ENCODE measurements around the gene HS3ST3A1. TPM values are rescaled to one million over a fixed set of nuclear protein-coding genes. Genes with fewer than 3 reads are reported as not detected.
A peak's percentile ranks its signal among the peaks of the same experiment; 100 is the strongest.

The HS3ST3A1 gene
- total and polyA plus RNA-seq, 2 of the 4 experiments (the other 2 are of a cell fraction), result 8.8 to 9.0 TPM

- no peak overlapping the region for H3K18ac ChIP-seq (ENCODE audit: low read depth, low read length)
- WGBS, 2 experiments (ENCODE audit: extremely low coverage in 2 of 2, insufficient read length in 1 of 2), result 81% methylated on average over 2 of the region's 3 CpGs; no CpG with 5 or more reads in 1 of the 2 experiments
- H4K20me1 ChIP-seq (ENCODE audit: insufficient read depth, low read length), result peaks cover 5% of the 10 kb centered on the region; the same call in 1 of the 2 replicates
- H2BK15ac ChIP-seq (ENCODE audit: low read depth, low read length), result no peak overlapping the region
- H2AK5ac ChIP-seq (ENCODE audit: low read depth, low read length), result no peak overlapping the region
- peak overlapping the region in 1 of 2 experiments; percentile 9; a peak in 2 of 4 replicates for H4K8ac ChIP-seq (ENCODE audit: low read depth in 2 of 2, low read length in 2 of 2)
- no peak overlapping the region for H4K5ac ChIP-seq (ENCODE audit: low read depth, low read length)
- no peak overlapping the region for H2BK20ac ChIP-seq (ENCODE audit: low read depth, low read length)
- H3K27me3 ChIP-seq (ENCODE audit: control insufficient read depth, insufficient read depth, low read length), result no peaks in the 10 kb centered on the region
- no peak overlapping the region for H3K27ac ChIP-seq (ENCODE audit: insufficient read depth, low read length)
- H3K9me3 ChIP-seq (ENCODE audit: control insufficient read depth, insufficient read depth, low read length), result no peaks in the 10 kb centered on the region
- no peak overlapping the region for H3K9ac ChIP-seq (ENCODE audit: low read depth, low read length)
- peak overlapping the region; percentile 39; the same call in 1 of the 2 replicates for H3K14ac ChIP-seq (replicated peaks; ENCODE audit: low read depth, low read length)
- ATAC-seq (ENCODE audit: low read depth) (no peak), DNase-seq (no peak)
- H3K23ac ChIP-seq (ENCODE audit: low read depth, low read length), result peak overlapping the region; percentile 72; the same call in 1 of the 2 replicates
- no peak overlapping the region for H2BK120ac ChIP-seq (ENCODE audit: low read depth, low read length)
- POLR2A ChIA-PET (ENCODE audit: unreplicated experiment), result no interaction called here
- H3K4me3 ChIP-seq (ENCODE audit: insufficient read depth, low read depth, low read length), result no peak overlapping the region
- H3K9me1 ChIP-seq (ENCODE audit: insufficient read depth, low read length), result peaks cover 9% of the 10 kb centered on the region
- peak overlapping the region; percentile 51; the same call in 1 of the 2 replicates for H3K4ac ChIP-seq (ENCODE audit: low read depth, low read length)
- no peak for TF ChIP-seq MAFK (IDR thresholded peaks at IDR 0.05; ENCODE audit: low read depth, low read length)
- TF ChIP-seq BHLHE40 (IDR thresholded peaks at IDR 0.05; ENCODE audit: low read depth, low read length), result no peak
- TF ChIP-seq FOS (IDR thresholded peaks at IDR 0.05; ENCODE audit: low read depth, low read length), result no peak
- no peak for TF ChIP-seq MAZ (IDR thresholded peaks at IDR 0.05; ENCODE audit: borderline replicate concordance, low read depth, low read length)
- TF ChIP-seq CEBPB (IDR thresholded peaks at IDR 0.05; ENCODE audit: low read depth, low read length), result no peak
- TF ChIP-seq RCOR1 (IDR thresholded peaks at IDR 0.05; ENCODE audit: insufficient replicate concordance, low read length), result no peak
- TF ChIP-seq MXI1 (IDR thresholded peaks at IDR 0.05; ENCODE audit: borderline replicate concordance, low read depth, low read length), result no peak
- TF ChIP-seq CHD1 (IDR thresholded peaks at IDR 0.05; ENCODE audit: low read depth, low read length), result no peak
- no peak for TF ChIP-seq NFE2L2 (IDR thresholded peaks at IDR 0.05; ENCODE audit: low read depth, low read length)
- TF ChIP-seq RFX5 (IDR thresholded peaks at IDR 0.05; ENCODE audit: low read depth, low read length), result no peak
- no peak for TF ChIP-seq CTCF (conservative IDR thresholded peaks at IDR 0.05; ENCODE audit: low read depth, low read length)
- no peak for TF ChIP-seq USF2 (IDR thresholded peaks at IDR 0.05; ENCODE audit: low read depth, low read length)
- TF ChIP-seq POLR2A (IDR thresholded peaks at IDR 0.05; ENCODE audit: low read depth, low read length), result no peak
- H3K4me1 ChIP-seq (ENCODE audit: control insufficient read depth, insufficient read depth, low read length), result peaks cover 6% of the 10 kb centered on the region
- dilution Hi-C loops (cut with HindIII; ENCODE audit: low sequenced_read_pairs, unreplicated experiment) (no loop called here), in situ Hi-C loops (cut with MboI; ENCODE audit: low sequenced_read_pairs) (no loop called here), intact Hi-C loops (cut with micrococcal nuclease) (no loop called here)
- no peak overlapping the region for H2BK5ac ChIP-seq (ENCODE audit: low read depth, low read length, poor library complexity, severe bottlenecking)
- peaks cover 38 to 60% of the 10 kb centered on the region in 2 experiments for H3K79me1 ChIP-seq (ENCODE audit: low read depth in 1 of 2, low read length in 2 of 2)
- no peak overlapping the region for H3K4me2 ChIP-seq (ENCODE audit: low read depth, low read length)
- peaks cover 1% of the 10 kb centered on the region; the same call in 1 of the 2 replicates for H3K36me3 ChIP-seq (ENCODE audit: control insufficient read depth, insufficient read depth, low read length)
- no TSS peak for BruUV-seq (replicated peaks)
- no peak overlapping the region for H3K56ac ChIP-seq (ENCODE audit: extremely low read depth, insufficient read depth, low read length)
- CTCF ChIA-PET, result no interaction called here
- H2AFZ ChIP-seq (replicated peaks; ENCODE audit: low read length, poor library complexity), result no peak overlapping the region
- H2AK9ac ChIP-seq (replicated peaks; ENCODE audit: low read depth, low read length, poor library complexity), result no peak overlapping the region
- H4K91ac ChIP-seq (ENCODE audit: insufficient read depth, low read depth, low read length), result peak overlapping the region; percentile 21; the same call in 1 of the 2 replicates
Measured at GRCh38 chr17:13525876-13526275, 75.9 kb downstream of the HS3ST3A1 start.
